RKO (cell line): ENCODE data around the gene GTF3C5.
"Not testable (repeated sequence)": the region's sequence is repeated elsewhere in the genome, so short reads cannot be mapped to it uniquely, and the experiment has no call there.

ENCODE experiments used
- DNase-seq: peaks from one replicate; pipeline ENCODE4 v3.0.0-alpha.2; 2016; ENCODE audit warnings: low spot score

Gene GTF3C5

DNA sequence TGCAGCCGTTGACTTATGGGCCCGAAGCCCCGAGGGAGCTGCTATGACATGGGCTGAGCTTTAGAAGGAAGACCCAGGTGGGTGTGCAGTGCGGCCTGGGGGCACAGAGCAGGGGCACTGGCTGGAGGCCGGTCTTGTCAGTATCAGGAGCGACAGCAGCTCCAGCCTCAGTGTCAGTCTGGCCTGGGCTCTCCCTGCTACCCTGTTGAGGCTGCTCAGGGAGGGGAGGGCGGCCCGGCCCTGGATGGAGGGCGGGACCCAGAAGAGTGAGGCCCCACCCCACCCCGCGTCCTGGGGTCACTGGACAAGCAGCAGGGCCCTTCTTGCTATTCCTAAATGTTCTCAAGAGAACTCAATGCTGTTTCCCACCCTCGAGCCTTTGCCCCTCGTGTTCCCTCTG is 34.3 kb upstream of the GTF3C5 start:
- no peak for DNase-seq

GRCh38 chr9:132997591-132997990 is 33.2 kb upstream of the GTF3C5 start:
- DNase-seq = no peak

GRCh38 chr9:132998221-132998620 is 32.6 kb upstream of the GTF3C5 start:
- DNase-seq = not testable (repeated sequence)

GRCh38 chr9:132998831-132999635 is 31.8 kb upstream of the GTF3C5 start:
- DNase-seq = no peak

DNA sequence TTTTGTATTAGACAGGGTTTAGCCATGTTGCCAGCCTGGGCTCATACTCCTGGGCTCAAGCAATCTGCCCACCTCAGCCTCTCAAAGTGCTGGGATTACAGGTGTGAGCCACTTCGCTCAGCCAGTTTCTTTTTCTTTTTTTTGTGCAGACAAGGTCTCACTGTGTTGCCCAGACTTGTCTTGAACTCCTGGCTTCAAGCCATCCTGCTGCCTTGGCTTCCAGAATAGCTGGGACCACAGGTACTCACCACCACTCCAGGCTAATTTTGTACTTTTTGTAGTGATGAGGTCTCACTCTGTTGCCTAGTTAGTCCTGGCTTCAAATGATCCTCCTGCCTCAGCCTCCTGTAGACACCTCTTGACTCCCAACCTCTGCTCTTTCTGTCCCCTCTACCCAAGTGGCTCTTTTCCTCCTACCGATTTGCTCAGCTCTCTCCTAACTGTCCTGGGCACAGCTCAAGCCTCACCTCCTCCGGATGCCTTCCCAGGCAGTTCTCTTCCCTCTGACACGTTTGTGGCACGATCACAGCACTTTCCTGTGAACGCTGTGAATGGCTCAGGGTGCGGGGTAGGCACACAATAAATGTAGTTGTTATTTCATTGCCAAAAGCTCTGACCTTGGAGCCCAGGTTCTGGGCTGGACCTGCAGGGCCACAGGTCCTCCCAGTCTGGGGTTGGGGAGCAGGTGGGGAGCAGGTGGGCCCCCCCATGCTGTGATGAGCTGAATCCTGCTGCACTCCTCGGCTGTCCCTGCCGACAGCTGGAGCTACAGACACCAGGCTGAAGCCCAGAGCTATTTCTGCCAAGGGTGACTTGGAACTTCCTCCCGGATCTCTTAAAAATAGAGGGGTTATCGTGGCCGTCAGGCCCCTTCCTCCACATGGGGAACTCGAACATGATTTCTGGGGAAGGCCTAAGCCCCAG is 28.4 kb upstream of the GTF3C5 start:
- no peak for DNase-seq

- DNase-seq = no peak
Observed at GRCh38 chr9:133003071-133003461, 27.7 kb upstream of the GTF3C5 start.

GRCh38 chr9:133003671-133004090 is 27.1 kb upstream of the GTF3C5 start:
- no peak for DNase-seq

DNA sequence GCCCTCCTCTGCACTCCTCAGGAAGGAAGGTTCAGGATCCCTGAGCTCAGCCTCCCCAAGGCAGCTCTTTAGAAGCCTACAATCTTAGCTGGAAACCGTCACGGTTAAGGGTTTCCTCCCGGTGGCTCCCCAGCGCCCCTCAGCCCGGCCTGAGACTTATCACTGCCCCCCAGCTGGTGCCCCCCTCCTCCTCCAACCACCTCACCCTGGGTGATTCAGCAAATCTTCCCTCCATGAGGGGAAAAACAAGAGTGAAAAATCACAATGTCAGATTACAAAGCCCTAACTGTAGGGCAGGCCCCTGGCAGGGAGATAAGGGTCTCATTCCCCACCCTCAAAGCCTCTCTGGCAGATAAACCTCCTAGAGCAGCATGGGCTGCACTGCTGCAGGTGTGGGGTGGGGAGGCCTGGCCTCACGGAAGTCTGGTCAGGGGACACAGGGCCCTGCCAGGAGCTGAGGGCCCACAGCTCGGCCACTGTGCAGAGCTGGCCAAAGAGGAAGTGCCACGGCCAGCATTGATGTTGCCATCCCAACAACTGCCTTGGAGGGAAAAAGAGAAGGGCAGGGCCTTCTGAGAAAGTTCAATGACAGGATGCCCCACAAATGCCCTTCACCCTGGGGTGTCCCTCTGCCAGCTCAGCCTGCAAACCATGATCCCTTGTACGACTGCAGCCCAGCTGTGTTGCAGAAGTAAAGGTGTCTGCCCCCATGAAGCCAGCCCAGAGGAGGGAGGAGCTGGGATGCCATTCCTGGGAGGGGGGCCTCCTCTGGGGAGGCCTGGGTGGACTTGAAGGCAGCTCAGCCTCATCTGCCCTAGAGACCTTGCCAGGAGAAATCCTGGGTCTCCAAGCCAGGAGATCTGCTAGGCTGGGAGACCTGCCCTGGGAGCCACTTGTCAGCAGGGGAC is 26.5 kb upstream of the GTF3C5 start:
- no peak for DNase-seq

DNA sequence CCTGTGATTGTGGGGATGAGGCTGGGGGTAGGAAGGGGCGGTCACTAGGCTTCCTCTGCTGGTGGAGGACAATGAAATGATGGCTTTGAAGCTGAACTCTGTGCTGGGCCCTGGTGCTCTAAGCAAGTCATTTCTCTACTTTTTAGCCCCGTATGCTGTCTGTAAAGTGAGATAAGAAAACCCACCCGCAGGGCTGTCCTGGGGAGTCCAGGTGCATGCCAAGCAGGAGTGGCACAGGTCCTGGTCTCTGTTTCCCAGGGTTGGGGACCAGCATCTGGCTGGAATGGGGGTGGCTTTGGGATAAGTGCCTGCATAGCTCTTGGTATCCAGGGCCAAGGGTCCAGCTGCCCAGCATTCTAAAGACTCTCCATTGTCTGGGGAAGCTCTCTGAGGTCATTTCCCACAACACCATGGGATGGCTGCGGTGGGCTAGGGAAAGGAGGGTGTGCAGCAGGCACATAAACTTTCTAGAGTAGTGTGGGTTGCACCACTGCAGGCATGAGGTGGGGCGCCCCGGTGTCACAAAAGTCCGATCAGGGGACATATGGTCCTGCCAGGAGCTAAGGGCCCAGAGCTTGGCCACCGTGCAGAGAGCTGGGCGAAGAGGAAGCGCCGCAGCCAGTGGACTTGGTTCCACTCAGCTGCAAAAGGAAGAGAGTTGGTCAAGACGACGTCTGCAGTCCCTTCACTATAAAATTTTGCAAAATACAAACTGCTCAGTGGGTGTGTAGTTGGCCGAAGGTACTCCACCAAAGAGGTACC is 25.6 kb upstream of the GTF3C5 start:
- DNase-seq = no peak

DNA sequence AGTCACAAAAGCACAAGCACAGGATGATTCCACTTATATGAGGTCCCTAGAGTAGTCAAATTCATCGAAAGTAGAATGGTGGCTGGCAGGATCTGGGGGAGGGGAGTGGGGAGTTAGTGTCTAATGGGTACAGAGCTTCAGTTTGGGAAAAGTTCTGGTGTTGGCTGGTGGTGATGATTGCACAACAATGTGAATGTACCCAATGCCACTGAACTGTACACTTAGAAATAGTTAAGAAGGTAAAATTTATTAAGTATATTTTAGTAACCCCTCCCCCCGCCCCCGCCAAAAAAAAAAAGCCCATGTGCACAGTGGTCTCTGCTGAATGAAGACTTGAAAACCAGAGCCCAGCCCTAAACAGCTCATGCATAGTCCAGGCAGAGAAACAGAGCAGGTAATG is 24.8 kb upstream of the GTF3C5 start:
- DNase-seq = no peak

- DNase-seq = no peak
Observed at GRCh38 chr9:133006731-133007352, 24.0 kb upstream of the GTF3C5 start.

- DNase-seq = no peak
Observed at GRCh38 chr9:133008406-133008805, 22.4 kb upstream of the GTF3C5 start.

GRCh38 chr9:133008824-133009223 is 22.0 kb upstream of the GTF3C5 start:
- no peak for DNase-seq

GRCh38 chr9:133009906-133010582 is 20.8 kb upstream of the GTF3C5 start:
- no peak for DNase-seq

DNA sequence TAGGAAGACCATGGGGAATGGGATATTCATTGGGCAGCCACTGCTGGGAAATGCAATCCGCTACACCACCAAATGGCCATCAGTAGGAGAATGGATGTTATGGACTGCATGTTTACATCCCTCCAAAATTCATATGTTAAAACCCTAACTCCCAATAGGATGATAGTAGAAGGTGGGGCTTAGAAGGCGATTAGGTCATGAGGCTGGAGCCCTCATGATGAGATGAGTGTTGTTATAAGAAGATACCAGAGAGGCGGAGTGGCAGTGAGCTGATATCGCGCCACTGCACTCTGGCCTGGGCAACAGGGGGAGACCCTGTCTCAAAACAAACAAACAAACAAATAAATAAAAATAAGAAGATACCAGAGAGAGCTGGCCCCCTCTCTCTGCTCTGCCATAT is 16.1 kb upstream of the GTF3C5 start:
- no peak for DNase-seq

DNA sequence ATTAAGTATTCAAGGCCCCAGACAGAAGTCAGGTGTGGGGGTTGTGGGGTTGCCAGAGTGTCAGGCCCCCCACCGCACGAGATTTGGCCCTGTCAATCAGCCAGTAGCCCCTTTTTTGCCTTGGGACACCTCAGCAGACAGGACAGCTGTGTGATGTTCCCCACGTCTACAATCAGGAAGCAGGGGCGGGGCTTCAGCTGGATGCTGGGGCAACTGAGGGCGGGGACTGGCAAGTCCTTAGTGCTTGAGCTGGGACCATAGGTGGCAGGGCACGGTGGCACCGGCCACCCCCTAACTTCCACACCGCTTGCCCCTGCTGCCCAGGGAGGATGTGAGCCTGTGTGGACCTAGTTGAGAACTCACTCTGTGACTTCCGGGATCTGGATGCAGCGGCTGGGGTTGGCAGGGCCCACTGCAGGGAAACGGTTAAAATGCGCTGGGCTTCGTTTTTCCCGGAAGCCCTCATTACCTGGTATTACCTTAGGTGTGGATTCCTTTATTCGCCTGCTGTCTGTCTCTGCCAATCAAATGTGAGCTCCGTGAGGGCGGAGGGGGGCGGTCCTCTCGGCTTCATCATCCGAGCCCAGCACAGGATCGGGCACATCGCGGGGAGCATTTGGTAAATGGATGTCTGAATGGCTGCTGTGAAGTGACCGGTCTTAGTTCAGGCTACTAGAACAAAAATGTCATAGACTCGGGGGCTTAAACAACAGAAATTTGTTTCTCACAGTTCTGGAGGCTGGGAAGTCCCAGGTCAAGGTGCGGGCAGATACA is 7.5 kb upstream of the GTF3C5 start:
- no peak for DNase-seq

GRCh38 chr9:133026426-133026825 is 4.4 kb upstream of the GTF3C5 start:
- DNase-seq = no peak

DNA sequence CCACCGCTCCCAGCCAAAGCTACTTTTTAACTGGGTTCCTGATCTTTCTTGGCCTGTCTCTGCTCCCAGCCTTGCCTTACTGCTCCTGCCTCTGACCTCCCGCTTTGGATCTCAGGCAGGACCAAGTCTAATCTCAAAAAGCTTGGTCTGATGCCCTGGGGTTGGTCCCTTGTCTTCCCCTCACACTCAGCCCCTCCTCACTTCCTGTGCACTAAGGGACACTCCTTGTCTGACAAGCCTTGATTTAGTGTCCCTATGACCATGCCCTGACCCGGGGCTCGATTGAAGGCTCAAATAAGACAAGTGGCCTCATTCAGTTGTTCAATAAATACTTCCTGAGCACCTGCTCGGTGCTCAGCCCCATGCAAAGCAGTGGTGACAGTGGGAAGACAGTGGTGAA is 3.7 kb upstream of the GTF3C5 start:
- no peak for DNase-seq

DNA sequence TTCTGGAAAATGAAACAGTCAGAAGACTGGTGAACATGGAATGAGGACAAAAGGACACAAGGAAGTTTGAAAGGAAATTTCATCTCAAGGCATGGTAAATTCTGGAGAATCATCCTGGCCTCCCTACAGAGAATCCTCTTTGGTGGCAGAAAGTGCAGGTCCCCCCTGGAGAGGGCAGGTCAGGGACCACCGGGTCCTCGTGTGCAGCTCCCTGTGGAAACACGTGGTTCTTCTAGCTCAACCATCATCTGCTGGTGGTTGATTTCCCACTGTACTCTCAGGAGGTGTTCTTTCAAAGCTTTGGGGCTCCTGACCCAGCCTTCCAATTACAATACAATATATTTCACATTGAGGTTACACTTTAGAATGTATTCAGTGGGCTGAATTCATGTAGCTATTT is 2.6 kb upstream of the GTF3C5 start:
- DNase-seq = no peak

GRCh38 chr9:133029994-133030316 is 842 bp upstream of the GTF3C5 start:
- DNase-seq = no peak
